Measurements from ENCODE around the gene CASQ1. TPM values are rescaled to one million over a fixed set of nuclear protein-coding genes. Genes with fewer than 3 reads are reported as not detected.

CASQ1 gene
- polyA plus RNA-seq, 1 donor from 2014 or later, result not detected

DNA sequence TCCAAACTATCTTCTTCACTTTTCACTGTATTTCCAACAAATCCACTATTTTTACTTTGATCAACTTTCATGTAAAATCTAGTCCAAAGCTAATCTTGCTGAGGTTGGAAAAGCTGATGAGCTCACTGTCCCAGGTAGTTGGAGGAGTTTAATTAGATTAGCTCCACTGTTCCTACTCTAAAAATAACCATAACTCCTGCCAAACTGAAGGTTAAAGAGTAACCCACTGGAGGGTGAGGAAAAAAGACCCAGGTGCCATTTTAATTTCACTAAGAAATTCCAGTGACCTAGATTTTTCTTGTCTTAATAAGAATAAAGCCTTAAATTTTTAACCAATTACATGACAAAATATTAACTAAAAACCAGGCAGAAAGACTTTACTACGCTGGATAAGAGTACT lies 56.7 kb downstream of the CASQ1 start:
- H3K27ac ChIP-seq (ENCODE audit: low read length), result no peak overlapping the region
- H3K9me2 ChIP-seq (ENCODE audit: insufficient read depth, low read length), result no peaks in the 10 kb centered on the region
- H3K9me3 ChIP-seq (ENCODE audit: low read length), result no peaks in the 10 kb centered on the region
- no peaks in the 10 kb centered on the region for H3F3A ChIP-seq (ENCODE audit: insufficient read depth, low read length, poor library complexity, severe bottlenecking)
- no peaks in the 10 kb centered on the region for H3K36me3 ChIP-seq (ENCODE audit: insufficient read depth, low read length)
- H3K4me2 ChIP-seq (ENCODE audit: low read length), result no peak overlapping the region
- no peaks in the 10 kb centered on the region for H3K27me3 ChIP-seq (ENCODE audit: insufficient read depth, low read depth, low read length)
- no peaks in the 10 kb centered on the region for H4K20me1 ChIP-seq (ENCODE audit: insufficient read depth)
- H3K9ac ChIP-seq (ENCODE audit: low read length), result no peak overlapping the region
- H3K4me3 ChIP-seq (ENCODE audit: low read length), result no peak overlapping the region
- H3K79me2 ChIP-seq (replicated peaks; ENCODE audit: insufficient read depth, low read length), result peaks cover 18% of the 10 kb centered on the region
- TF ChIP-seq POLR2AphosphoS5 (IDR thresholded peaks at IDR 0.05) (no peak), SMC3 (conservative IDR thresholded peaks at IDR 0.05; ENCODE audit: poor library complexity) (no peak), RAD21 (conservative IDR thresholded peaks at IDR 0.05) (no peak), MXI1 (conservative IDR thresholded peaks at IDR 0.05; ENCODE audit: poor library complexity, severe bottlenecking) (no peak), EZH2 (IDR thresholded peaks at IDR 0.05; ENCODE audit: borderline replicate concordance, insufficient read depth, low read length, poor library complexity, severe bottlenecking) (no peak), TAF1 (IDR thresholded peaks at IDR 0.05; ENCODE audit: low read depth) (no peak), CTCF (IDR thresholded peaks at IDR 0.05; ENCODE audit: poor library complexity, severe bottlenecking) (no peak), EP300 (conservative IDR thresholded peaks at IDR 0.05; ENCODE audit: poor library complexity, severe bottlenecking) (no peak)
- TF ChIP-seq, protein P1, sequence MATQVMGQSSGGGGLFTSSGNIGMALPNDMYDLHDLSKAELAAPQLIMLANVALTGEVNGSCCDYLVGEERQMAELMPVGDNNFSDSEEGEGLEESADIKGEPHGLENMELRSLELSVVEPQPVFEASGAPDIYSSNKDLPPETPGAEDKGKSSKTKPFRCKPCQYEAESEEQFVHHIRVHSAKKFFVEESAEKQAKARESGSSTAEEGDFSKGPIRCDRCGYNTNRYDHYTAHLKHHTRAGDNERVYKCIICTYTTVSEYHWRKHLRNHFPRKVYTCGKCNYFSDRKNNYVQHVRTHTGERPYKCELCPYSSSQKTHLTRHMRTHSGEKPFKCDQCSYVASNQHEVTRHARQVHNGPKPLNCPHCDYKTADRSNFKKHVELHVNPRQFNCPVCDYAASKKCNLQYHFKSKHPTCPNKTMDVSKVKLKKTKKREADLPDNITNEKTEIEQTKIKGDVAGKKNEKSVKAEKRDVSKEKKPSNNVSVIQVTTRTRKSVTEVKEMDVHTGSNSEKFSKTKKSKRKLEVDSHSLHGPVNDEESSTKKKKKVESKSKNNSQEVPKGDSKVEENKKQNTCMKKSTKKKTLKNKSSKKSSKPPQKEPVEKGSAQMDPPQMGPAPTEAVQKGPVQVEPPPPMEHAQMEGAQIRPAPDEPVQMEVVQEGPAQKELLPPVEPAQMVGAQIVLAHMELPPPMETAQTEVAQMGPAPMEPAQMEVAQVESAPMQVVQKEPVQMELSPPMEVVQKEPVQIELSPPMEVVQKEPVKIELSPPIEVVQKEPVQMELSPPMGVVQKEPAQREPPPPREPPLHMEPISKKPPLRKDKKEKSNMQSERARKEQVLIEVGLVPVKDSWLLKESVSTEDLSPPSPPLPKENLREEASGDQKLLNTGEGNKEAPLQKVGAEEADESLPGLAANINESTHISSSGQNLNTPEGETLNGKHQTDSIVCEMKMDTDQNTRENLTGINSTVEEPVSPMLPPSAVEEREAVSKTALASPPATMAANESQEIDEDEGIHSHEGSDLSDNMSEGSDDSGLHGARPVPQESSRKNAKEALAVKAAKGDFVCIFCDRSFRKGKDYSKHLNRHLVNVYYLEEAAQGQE (IDR thresholded peaks at IDR 0.05; ENCODE audit: borderline replicate concordance), result no peak
- no peak overlapping the region for H2AFZ ChIP-seq (ENCODE audit: low read depth, low read length)

- no peaks in the 10 kb centered on the region for H3F3A ChIP-seq (ENCODE audit: insufficient read depth, low read length, poor library complexity, severe bottlenecking)
- TF ChIP-seq TAF1 (IDR thresholded peaks at IDR 0.05; ENCODE audit: low read depth) (no peak), MXI1 (conservative IDR thresholded peaks at IDR 0.05; ENCODE audit: poor library complexity, severe bottlenecking) (no peak), SMC3 (conservative IDR thresholded peaks at IDR 0.05; ENCODE audit: poor library complexity) (no peak), POLR2AphosphoS5 (IDR thresholded peaks at IDR 0.05) (no peak)
- no peak overlapping the region for H3K9ac ChIP-seq (ENCODE audit: low read length)
- H3K4me2 ChIP-seq (ENCODE audit: low read length), result no peak overlapping the region
- H3K27me3 ChIP-seq (ENCODE audit: insufficient read depth, low read depth, low read length), result no peaks in the 10 kb centered on the region
- no peak overlapping the region for H3K4me3 ChIP-seq (ENCODE audit: low read length)
- no peaks in the 10 kb centered on the region for H3K9me2 ChIP-seq (ENCODE audit: insufficient read depth, low read length)
- H3K27ac ChIP-seq (ENCODE audit: low read length), result no peak overlapping the region
- no peak overlapping the region for H2AFZ ChIP-seq (ENCODE audit: low read depth, low read length)
- no peaks in the 10 kb centered on the region for H3K9me3 ChIP-seq (ENCODE audit: low read length)
- peaks cover 13% of the 10 kb centered on the region for H3K79me2 ChIP-seq (replicated peaks; ENCODE audit: insufficient read depth, low read length)
- H4K20me1 ChIP-seq (ENCODE audit: insufficient read depth), result no peaks in the 10 kb centered on the region
- H3K36me3 ChIP-seq (ENCODE audit: insufficient read depth, low read length), result no peaks in the 10 kb centered on the region
Measured at GRCh38 chr1:160251011-160251410, 60.6 kb downstream of the CASQ1 start.

Other genes starting within 250 kb of the CASQ1 start
- 10.7 and 11.8 TPM in 2 replicates for gene IGSF9, start 245.0 kb upstream of the CASQ1 start, polyA plus RNA-seq
- gene SLAMF9, start 236.3 kb upstream of the CASQ1 start, polyA plus RNA-seq, result not detected in 2 replicates
- gene PIGM, start 158.6 kb upstream of the CASQ1 start, polyA plus RNA-seq, result 3.4 and 3.8 TPM in 2 replicates
- gene KCNJ10, start 120.4 kb upstream of the CASQ1 start, polyA plus RNA-seq, result not detected in 2 replicates
- gene KCNJ9, start 109.0 kb upstream of the CASQ1 start, polyA plus RNA-seq, result 8.0 and 9.8 TPM in 2 replicates
- gene IGSF8, start 92.0 kb upstream of the CASQ1 start, polyA plus RNA-seq, result 26.9 and 27.3 TPM in 2 replicates
- 0.12 and 0.14 TPM in 2 replicates for gene ATP1A2, start 74.8 kb upstream of the CASQ1 start, polyA plus RNA-seq
- not detected in 2 replicates for gene ATP1A4, start 39.0 kb upstream of the CASQ1 start, polyA plus RNA-seq
- gene PEA15, start 14.8 kb downstream of the CASQ1 start, polyA plus RNA-seq, result 46.4 and 51.9 TPM in 2 replicates
- gene DCAF8, start 72.0 kb downstream of the CASQ1 start, polyA plus RNA-seq, result 153 TPM in 2 replicates
- gene PEX19, start 94.6 kb downstream of the CASQ1 start, polyA plus RNA-seq, result 37.7 and 51.6 TPM in 2 replicates
- gene COPA, start 152.7 kb downstream of the CASQ1 start, polyA plus RNA-seq, result 75.0 and 75.6 TPM in 2 replicates
- gene NCSTN, start 152.8 kb downstream of the CASQ1 start, polyA plus RNA-seq, result 21.0 and 26.8 TPM in 2 replicates
- 0.11 and 0.90 TPM in 2 replicates for gene NHLH1, start 176.5 kb downstream of the CASQ1 start, polyA plus RNA-seq
- gene VANGL2, start 210.0 kb downstream of the CASQ1 start, polyA plus RNA-seq, result 22.6 and 34.0 TPM in 2 replicates